CD8-positive, alpha-beta memory T cell (primary cell): ENCODE measurements around the gene PFKFB3. TPM values are rescaled to one million over a fixed set of nuclear protein-coding genes. Genes with fewer than 3 reads are reported as not detected.

Experiments
- CTCF ChIA-PET: fragments of 350-600 bp; sonication (Branson Sonifier 250); formaldehyde crosslinking; loops from one replicate; lab custom pipeline; 2021; ENCODE audit warnings: antibody characterized with exemption; lab: Charles Lee
- POLR2A ChIA-PET: fragments of 350-600 bp; sonication (Branson Sonifier 250); formaldehyde crosslinking; loops from one replicate; lab custom pipeline; 2021; ENCODE audit warnings: antibody characterized with exemption; lab: Charles Lee
- DNase-seq, 5 donors: peaks; one replicate each; pipeline versions ENCODE4 v3.0.0 to v3.0.0-alpha.2; 2020 to 2022; ENCODE audit warnings: mixed read lengths in 1 of 5
- H3K27ac ChIP-seq: one replicate; pipeline ENCODE4 v1.7.0; 2013; ENCODE audit warnings: low read depth, mild to moderate bottlenecking, low read length, moderate library complexity
- H3K27me3 ChIP-seq: 2 replicates; pipeline ENCODE4 v1.7.0; 2013; ENCODE audit warnings: low read length, mild to moderate bottlenecking; ENCODE audit not compliant: insufficient read depth, poor library complexity, severe bottlenecking
- H3K36me3 ChIP-seq: 2 replicates; pipeline ENCODE4 v1.7.0; 2013; ENCODE audit warnings: mild to moderate bottlenecking, low read length, moderate library complexity; ENCODE audit not compliant: insufficient read depth
- H3K4me1 ChIP-seq: 2 replicates; pipeline ENCODE4 v1.7.0; 2013; ENCODE audit warnings: mild to moderate bottlenecking, low read length, moderate library complexity; ENCODE audit not compliant: insufficient read depth
- H3K4me3 ChIP-seq: 2 replicates; pipeline ENCODE4 v1.7.0; 2013; ENCODE audit warnings: mild to moderate bottlenecking, low read length
- H3K9me3 ChIP-seq: 2 replicates; pipeline ENCODE4 v1.7.0; 2013; ENCODE audit warnings: mild to moderate bottlenecking, low read length
- H3K27ac Mint-ChIP-seq, 8 donors: one replicate each; pipeline ENCODE4 v1.8.0; 2020 to 2021; ENCODE audit warnings: mixed read lengths in 8 of 8, mild to moderate bottlenecking in 6 of 8, inconsistent platforms in 3 of 8, moderate library complexity in 3 of 8
- H3K27me3 Mint-ChIP-seq, 2 donors: one replicate each; pipeline ENCODE4 v1.8.0; 2020 to 2021; ENCODE audit warnings: mixed read lengths in 2 of 2, mild to moderate bottlenecking in 1 of 2, moderate library complexity in 1 of 2
- H3K36me3 Mint-ChIP-seq, 3 donors: one replicate each; pipeline ENCODE4 v1.8.0; 2020 to 2021; ENCODE audit warnings: mixed read lengths in 3 of 3, inconsistent platforms in 1 of 3, mild to moderate bottlenecking in 1 of 3
- H3K4me1 Mint-ChIP-seq, 3 donors: one replicate each; pipeline ENCODE4 v1.8.0; 2020 to 2021; ENCODE audit warnings: mixed read lengths in 3 of 3, inconsistent platforms in 1 of 3, mild to moderate bottlenecking in 1 of 3
- H3K4me3 Mint-ChIP-seq, 7 donors: one replicate each; pipeline ENCODE4 v1.8.0; 2020 to 2021; ENCODE audit warnings: mixed read lengths in 7 of 7, mild to moderate bottlenecking in 6 of 7, moderate library complexity in 4 of 7, inconsistent platforms in 2 of 7
- H3K9me3 Mint-ChIP-seq, 5 donors: one replicate each; pipeline ENCODE4 v1.8.0; 2020 to 2022; ENCODE audit warnings: mixed read lengths in 5 of 5, mild to moderate bottlenecking in 3 of 5, moderate library complexity in 2 of 5, inconsistent platforms in 1 of 5
- polyA plus RNA-seq: library from polyadenylated mRNA; unstranded; fragments of 300-500 nt; fragmentation: Illumina TruSeq; gene quantifications from one replicate; pipeline ENCODE4 v1.2.3, GENCODE V29; 2021
- total RNA-seq, 2 experiments: library from RNA; stranded (reverse); gene quantifications; one replicate each; pipeline ENCODE4 v1.2.3, GENCODE V29; 2021

Gene PFKFB3
- total and polyA plus RNA-seq, 3 experiments from 2014 or later = 7.4 to 60.1 (median 53.6) TPM

- Histone ChIP-seq H3K36me3 (no peaks in the 10 kb centered on the region), H3K27ac (no peak overlapping the region), H3K9me3 (peaks cover 3% of the 10 kb centered on the region), H3K4me3 (no peak overlapping the region), H3K27me3 (no peaks in the 10 kb centered on the region), H3K4me1 (no peaks in the 10 kb centered on the region)
- ChIA-PET POLR2A (no interaction called here), CTCF (interaction anchor here (0.7 to 0.9 kb wide), 2 partner anchors 53 to 150 kb away, joined by 3 read pairs; partner anchors contain the start of gene PFKFB3)
- H3K27me3 Mint-ChIP-seq = peaks cover 0 to 3% of the 10 kb centered on the region in 2 donors
- no peak overlapping the region for H3K27ac Mint-ChIP-seq
- no peaks in the 10 kb centered on the region for H3K4me1 Mint-ChIP-seq
- DNase-seq = no peak
- no peak overlapping the region for H3K4me3 Mint-ChIP-seq
- H3K9me3 Mint-ChIP-seq = peaks cover 0 to 6% (median 1%) of the 10 kb centered on the region in 5 donors
- peaks cover 3 to 28% (median 6%) of the 10 kb centered on the region in 3 donors for H3K36me3 Mint-ChIP-seq
Observed at GRCh38 chr10:6256439-6256838, 53.7 kb downstream of the PFKFB3 start.

GRCh38 chr10:6259153-6259552 lies 56.4 kb downstream of the PFKFB3 start:
- H3K4me3 Mint-ChIP-seq = no peak overlapping the region
- Histone ChIP-seq H3K4me1 (no peaks in the 10 kb centered on the region), H3K9me3 (peaks cover 3% of the 10 kb centered on the region), H3K27me3 (no peaks in the 10 kb centered on the region), H3K36me3 (no peaks in the 10 kb centered on the region), H3K27ac (no peak overlapping the region), H3K4me3 (no peak overlapping the region)
- H3K27ac Mint-ChIP-seq = peak overlapping the region in 1 of 8 donors; percentile 16
- ChIA-PET CTCF (no interaction called here), POLR2A (no interaction called here)
- H3K9me3 Mint-ChIP-seq = peaks cover 0 to 6% (median 1%) of the 10 kb centered on the region in 5 donors
- H3K4me1 Mint-ChIP-seq = no peaks in the 10 kb centered on the region
- peaks cover 3 to 31% (median 6%) of the 10 kb centered on the region in 3 donors for H3K36me3 Mint-ChIP-seq
- peaks cover 0 to 3% of the 10 kb centered on the region in 2 donors for H3K27me3 Mint-ChIP-seq
- no peak for DNase-seq

GRCh38 chr10:6260843-6261242 lies 58.1 kb downstream of the PFKFB3 start:
- Histone ChIP-seq H3K27ac (no peak overlapping the region), H3K36me3 (no peaks in the 10 kb centered on the region), H3K4me1 (no peaks in the 10 kb centered on the region), H3K9me3 (peaks cover 3% of the 10 kb centered on the region), H3K4me3 (no peak overlapping the region), H3K27me3 (no peaks in the 10 kb centered on the region)
- H3K4me3 Mint-ChIP-seq = no peak overlapping the region
- no peak for DNase-seq
- H3K9me3 Mint-ChIP-seq = peaks cover 0 to 6% (median 1%) of the 10 kb centered on the region in 5 donors
- H3K36me3 Mint-ChIP-seq = peaks cover 0 to 31% (median 6%) of the 10 kb centered on the region in 3 donors
- POLR2A ChIA-PET = no interaction called here
- H3K4me1 Mint-ChIP-seq = no peaks in the 10 kb centered on the region
- CTCF ChIA-PET = no interaction called here
- peaks cover 0 to 5% of the 10 kb centered on the region in 2 donors for H3K27me3 Mint-ChIP-seq
- peak overlapping the region in 1 of 8 donors; percentile 13 for H3K27ac Mint-ChIP-seq

- no peak for DNase-seq
Observed at GRCh38 chr10:6267941-6268340, 65.2 kb downstream of the PFKFB3 start.

GRCh38 chr10:6269432-6269831 lies 66.7 kb downstream of the PFKFB3 start:
- no peak for DNase-seq
- Histone ChIP-seq H3K36me3 (no peaks in the 10 kb centered on the region), H3K4me3 (no peak overlapping the region), H3K9me3 (no peaks in the 10 kb centered on the region), H3K27me3 (no peaks in the 10 kb centered on the region), H3K27ac (peak overlapping the region; percentile 39), H3K4me1 (peaks cover 29% of the 10 kb centered on the region)
- ChIA-PET CTCF (interaction anchor here (1.2 to 1.6 kb wide), 2 partner anchors 12 to 133 kb away, joined by 3 to 5 read pairs; no protein-coding TSS in a partner anchor), POLR2A (interaction anchor here (0.6 to 1.2 kb wide), 3 partner anchors 22 to 141 kb away, joined by 3 to 7 read pairs (median 5); no protein-coding TSS in a partner anchor)
- Mint-ChIP-seq H3K36me3 (peaks cover 0 to 3% (median 0%) of the 10 kb centered on the region in 3 donors), H3K4me3 (peak overlapping the region in 5 of 7 donors; percentile 13 to 74 (median 28)), H3K4me1 (peaks cover 38 to 58% (median 40%) of the 10 kb centered on the region in 3 donors), H3K27me3 (peaks cover 0 to 1% of the 10 kb centered on the region in 2 donors), H3K9me3 (no peaks in the 10 kb centered on the region), H3K27ac (peak overlapping the region; percentile 57 to 99 (median 98))

More at GRCh38 chr10:6267941-6268340, 65.2 kb downstream of the PFKFB3 start:
- ChIA-PET POLR2A (no interaction called here), CTCF (interaction anchor here (1.3 to 1.4 kb wide), 2 partner anchors 11 to 134 kb away, joined by 3 read pairs; no protein-coding TSS in a partner anchor)
- Histone ChIP-seq H3K9me3 (no peaks in the 10 kb centered on the region), H3K27ac (no peak overlapping the region), H3K4me3 (no peak overlapping the region), H3K4me1 (peaks cover 29% of the 10 kb centered on the region), H3K27me3 (no peaks in the 10 kb centered on the region), H3K36me3 (no peaks in the 10 kb centered on the region)
- H3K27ac Mint-ChIP-seq = peak overlapping the region; percentile 38 to 91 (median 64)
- peaks cover 0 to 3% (median 0%) of the 10 kb centered on the region in 3 donors for H3K36me3 Mint-ChIP-seq
- H3K4me1 Mint-ChIP-seq = peaks cover 38 to 50% (median 38%) of the 10 kb centered on the region in 3 donors
- H3K9me3 Mint-ChIP-seq = no peaks in the 10 kb centered on the region
- H3K4me3 Mint-ChIP-seq = peak overlapping the region in 3 of 7 donors; percentile 19 to 36 (median 27)
- H3K27me3 Mint-ChIP-seq = peaks cover 0 to 1% of the 10 kb centered on the region in 2 donors

GRCh38 chr10:6269953-6270867 lies 67.5 kb downstream of the PFKFB3 start:
- H3K4me3 Mint-ChIP-seq = peak overlapping the region; percentile 31 to 80 (median 61)
- Histone ChIP-seq H3K27me3 (no peaks in the 10 kb centered on the region), H3K9me3 (no peaks in the 10 kb centered on the region), H3K27ac (peak overlapping the region; percentile 39), H3K4me3 (no peak overlapping the region), H3K36me3 (no peaks in the 10 kb centered on the region), H3K4me1 (peaks cover 34% of the 10 kb centered on the region)
- peaks cover 42 to 65% (median 44%) of the 10 kb centered on the region in 3 donors for H3K4me1 Mint-ChIP-seq
- peak; percentile 50 to 86 (median 61) for DNase-seq
- ChIA-PET POLR2A (interaction anchor here (0.6 to 1.4 kb wide), 6 partner anchors 22 to 184 kb away, joined by 3 to 9 read pairs (median 4); no protein-coding TSS in a partner anchor), CTCF (interaction anchor here (0.9 to 1.6 kb wide), 4 partner anchors 8 to 132 kb away, joined by 3 to 5 read pairs (median 4); partner anchors contain the start of gene PFKFB3)
- no peaks in the 10 kb centered on the region for H3K9me3 Mint-ChIP-seq
- peak overlapping the region; percentile 93 to 99 (median 98) for H3K27ac Mint-ChIP-seq
- H3K36me3 Mint-ChIP-seq = peaks cover 0 to 3% (median 0%) of the 10 kb centered on the region in 3 donors
- H3K27me3 Mint-ChIP-seq = no peaks in the 10 kb centered on the region

- Histone ChIP-seq H3K36me3 (no peaks in the 10 kb centered on the region), H3K4me1 (peaks cover 42% of the 10 kb centered on the region), H3K27me3 (no peaks in the 10 kb centered on the region), H3K4me3 (no peak overlapping the region), H3K9me3 (no peaks in the 10 kb centered on the region), H3K27ac (peak overlapping the region; percentile 8)
- POLR2A ChIA-PET = interaction anchor here (0.6 to 1.4 kb wide), 5 partner anchors 31 to 185 kb away, joined by 4 to 9 read pairs (median 5); no protein-coding TSS in a partner anchor
- Mint-ChIP-seq H3K27me3 (no peaks in the 10 kb centered on the region), H3K9me3 (no peaks in the 10 kb centered on the region), H3K4me1 (peaks cover 50 to 72% (median 51%) of the 10 kb centered on the region in 3 donors), H3K4me3 (peak overlapping the region in 6 of 7 donors; percentile 31 to 80 (median 68)), H3K27ac (peak overlapping the region; percentile 93 to 99 (median 98)), H3K36me3 (peaks cover 0 to 3% (median 0%) of the 10 kb centered on the region in 3 donors)
- DNase-seq = no peak
- CTCF ChIA-PET = interaction anchor here (0.9 to 1.5 kb wide), 4 partner anchors 9 to 131 kb away, joined by 3 to 5 read pairs (median 4); partner anchors contain the start of gene PFKFB3
Observed at GRCh38 chr10:6270951-6271350, 68.2 kb downstream of the PFKFB3 start.
